ENCODE data around the gene DLG2. TPM values are rescaled to one million over a fixed set of nuclear protein-coding genes. Genes with fewer than 3 reads are reported as not detected.
"Not testable (repeated sequence)": the region's sequence is repeated elsewhere in the genome, so short reads cannot be mapped to it uniquely, and the experiment has no call there.

Gene DLG2
- total RNA-seq, 1 donor from 2014 or later, result 25.3 TPM

DNA sequence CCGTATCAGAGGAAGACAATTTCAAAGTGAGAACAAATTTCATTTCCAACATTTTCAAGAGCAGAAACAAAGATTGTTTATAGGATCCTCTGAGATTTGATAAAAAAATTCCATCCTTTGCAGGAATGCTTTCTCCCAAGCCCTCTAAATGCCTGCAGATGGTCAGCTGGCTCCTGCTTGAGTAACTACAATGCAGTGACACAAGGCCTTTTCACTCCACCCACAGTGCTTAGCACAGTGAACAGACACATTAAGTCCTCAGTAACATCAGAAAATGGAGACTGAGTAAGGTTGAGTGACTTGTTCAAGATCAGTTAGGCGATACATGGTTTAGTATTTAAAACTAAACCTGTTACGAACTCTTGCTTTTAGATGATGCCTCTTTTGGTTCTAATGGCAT lies 1813.8 kb downstream of the DLG2 start:
- peak; percentile 43 for DNase-seq (ENCODE audit: low spot score)

DNA sequence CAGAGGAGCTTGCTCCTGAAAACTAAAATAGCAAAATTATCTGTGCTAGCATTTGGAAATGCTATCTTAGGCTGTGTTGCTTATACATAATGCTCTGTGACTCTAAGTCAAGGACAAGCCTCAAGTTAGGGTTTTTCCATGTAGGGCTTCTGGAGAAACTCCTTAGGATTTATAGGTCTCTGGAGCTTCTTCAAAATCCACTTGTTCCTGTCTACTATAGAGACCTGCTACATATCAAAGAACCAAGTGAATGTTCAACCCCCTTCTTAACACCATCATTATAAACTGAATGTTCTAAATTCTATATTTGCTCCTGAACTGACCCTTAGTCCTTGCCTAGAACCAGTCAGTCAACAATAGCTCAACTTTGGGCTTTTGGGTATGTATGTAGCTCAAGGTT lies 1817.9 kb downstream of the DLG2 start:
- no peak for DNase-seq (ENCODE audit: low spot score)

DNA sequence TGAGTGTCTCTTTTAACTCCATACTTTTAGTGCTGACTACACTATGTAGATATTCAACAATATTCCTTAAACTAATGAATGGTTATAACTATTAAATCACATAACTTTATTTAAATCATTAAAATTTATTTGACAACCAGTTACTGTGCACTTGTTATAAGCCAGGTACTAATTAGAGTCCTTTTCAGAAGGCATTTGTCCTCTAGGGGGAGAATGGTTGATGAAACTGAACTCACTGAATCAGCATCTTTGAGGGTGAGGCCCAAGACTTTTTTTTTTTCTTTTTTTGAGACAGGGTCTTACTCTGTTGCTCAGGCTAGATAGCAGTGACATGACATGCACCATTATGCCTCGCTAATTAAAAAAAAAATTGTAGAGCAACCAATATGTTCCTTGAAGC lies 1825.3 kb downstream of the DLG2 start:
- DNase-seq (ENCODE audit: low spot score), result no peak

DNA sequence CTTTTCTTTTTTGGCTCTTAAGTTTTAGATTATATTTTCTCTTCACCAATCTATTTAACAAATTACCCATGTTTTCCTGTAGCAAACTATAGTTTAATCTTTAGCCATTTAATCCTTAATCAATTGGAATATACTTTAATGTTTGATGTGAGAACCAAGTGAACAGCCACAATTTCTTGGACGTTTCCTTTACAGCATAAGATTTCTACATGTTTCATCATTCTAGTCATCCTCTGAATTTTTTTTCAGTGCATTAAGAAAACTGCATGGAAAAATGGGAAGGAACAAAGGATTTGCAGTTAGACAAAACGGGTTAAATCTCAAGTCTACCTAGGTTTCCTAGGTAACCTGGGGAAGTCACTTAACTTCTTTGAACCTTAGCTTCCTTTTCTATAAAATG lies 1833.8 kb downstream of the DLG2 start:
- no peak for DNase-seq (ENCODE audit: low spot score)

DNA sequence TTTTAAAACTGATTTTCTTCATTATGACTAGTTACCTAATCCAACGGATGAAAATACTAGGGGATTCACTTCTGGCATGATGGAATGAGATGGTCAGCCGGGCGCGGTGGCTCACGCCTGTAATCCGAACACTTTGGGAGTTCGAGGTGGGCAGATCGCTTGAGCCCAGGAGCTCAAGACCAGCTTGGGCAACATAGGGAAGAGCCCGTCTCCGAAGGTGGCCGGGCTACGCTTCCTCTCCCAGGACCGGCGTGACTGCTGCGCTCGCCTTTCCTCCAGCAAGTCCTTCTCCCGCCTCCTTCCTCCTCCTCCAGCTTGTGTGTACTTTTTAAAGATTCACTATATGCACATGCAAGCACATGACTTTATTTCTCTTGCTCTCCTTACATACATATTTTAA lies 1835.6 kb downstream of the DLG2 start:
- DNase-seq (ENCODE audit: low spot score), result no peak

DNA sequence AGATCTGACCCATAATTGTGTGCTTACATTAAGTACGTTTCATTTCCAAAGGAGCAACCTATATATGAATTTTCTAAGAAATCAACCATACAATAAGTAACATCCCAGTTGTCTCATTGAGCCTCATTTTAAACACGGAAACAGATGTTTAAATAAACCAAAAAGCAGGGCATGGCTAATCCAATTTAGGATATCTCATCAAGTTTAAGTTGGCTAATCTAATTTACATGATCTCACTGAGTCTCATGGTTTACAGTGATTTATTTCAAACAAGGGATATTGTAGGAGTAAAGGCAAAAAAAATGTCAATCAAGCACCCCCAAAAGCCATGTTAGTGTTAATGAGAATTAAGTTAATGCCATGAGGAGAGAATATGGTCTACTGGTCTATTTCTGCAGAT lies 1841.2 kb downstream of the DLG2 start:
- DNase-seq (ENCODE audit: low spot score), result no peak

DNA sequence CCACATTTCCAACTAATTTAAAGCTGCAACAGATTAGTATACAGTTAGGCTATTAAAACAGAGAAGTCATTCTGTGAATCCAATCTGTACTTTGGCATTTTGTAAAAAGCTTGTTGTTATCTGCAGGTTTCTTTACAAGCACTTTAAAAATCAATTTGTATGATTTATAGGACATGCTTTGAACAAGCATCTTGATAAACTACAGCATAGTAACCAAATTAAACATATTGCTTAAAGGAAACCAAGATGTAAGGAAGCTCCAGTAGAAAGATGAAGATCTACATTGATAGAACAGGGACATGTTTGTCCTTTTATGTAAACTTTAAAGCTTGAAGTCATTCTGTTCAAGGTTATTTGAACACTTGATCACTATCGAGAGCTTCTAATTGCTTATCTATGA lies 1842.7 kb downstream of the DLG2 start:
- DNase-seq (ENCODE audit: low spot score), result no peak

DNA sequence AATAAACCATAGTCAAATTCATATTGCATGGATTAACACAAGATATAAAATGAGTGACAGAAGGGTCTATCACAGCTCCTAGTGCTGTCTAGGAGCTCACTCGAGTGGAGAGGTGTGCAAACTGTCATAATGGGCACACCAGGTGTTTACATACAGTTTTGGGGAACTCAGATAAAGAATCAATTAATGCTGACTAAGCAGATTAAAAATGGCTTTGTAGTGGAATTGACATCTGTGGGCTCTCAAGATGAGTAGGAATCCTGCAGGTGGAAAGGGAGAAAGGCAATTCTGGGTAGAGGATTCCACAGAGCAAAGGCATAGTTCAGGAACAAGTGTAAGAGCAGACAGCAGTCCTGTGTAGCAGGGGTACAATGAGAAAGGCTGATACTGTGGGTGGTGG lies 1844.8 kb downstream of the DLG2 start:
- DNase-seq (ENCODE audit: low spot score), result no peak

DNA sequence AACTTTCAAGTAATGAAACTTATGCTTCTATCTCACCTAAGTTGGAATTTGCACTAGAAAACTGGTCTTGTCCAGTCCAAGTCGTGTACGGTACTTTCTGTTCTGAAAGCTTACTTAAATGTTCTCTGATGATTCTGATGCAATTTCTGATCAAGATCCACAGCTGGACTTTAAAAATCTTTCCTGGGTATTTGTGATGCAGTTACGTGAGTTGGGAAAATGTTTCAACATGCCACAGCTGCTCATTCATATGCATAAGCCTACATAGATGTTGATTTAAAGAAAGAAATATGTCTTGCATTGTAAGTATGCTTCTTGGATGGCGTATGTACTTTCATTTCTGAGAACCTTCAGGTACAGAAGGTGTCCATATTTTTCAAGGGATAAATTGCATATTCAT lies 1847.3 kb downstream of the DLG2 start:
- DNase-seq (ENCODE audit: low spot score), result no peak

DNA sequence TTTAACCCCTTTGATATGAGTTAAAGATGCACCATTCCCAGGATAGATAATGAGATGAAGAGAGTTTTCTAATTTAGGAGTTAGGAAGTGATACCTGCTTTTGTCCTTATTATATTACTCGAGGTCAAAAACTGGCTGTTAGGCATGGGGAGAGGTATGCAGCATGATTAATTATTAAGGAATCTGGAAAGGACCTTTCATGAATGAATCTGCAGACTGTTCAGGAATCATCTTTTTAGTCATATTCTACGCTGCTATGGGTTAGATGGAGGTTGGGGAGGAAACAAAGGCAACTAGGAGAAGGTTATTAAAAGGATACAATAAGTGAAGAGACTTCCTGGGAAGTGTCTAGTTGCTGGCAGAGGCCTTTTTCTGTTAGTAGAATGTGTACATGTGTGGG lies 1848.5 kb downstream of the DLG2 start:
- DNase-seq (ENCODE audit: low spot score), result no peak

DNA sequence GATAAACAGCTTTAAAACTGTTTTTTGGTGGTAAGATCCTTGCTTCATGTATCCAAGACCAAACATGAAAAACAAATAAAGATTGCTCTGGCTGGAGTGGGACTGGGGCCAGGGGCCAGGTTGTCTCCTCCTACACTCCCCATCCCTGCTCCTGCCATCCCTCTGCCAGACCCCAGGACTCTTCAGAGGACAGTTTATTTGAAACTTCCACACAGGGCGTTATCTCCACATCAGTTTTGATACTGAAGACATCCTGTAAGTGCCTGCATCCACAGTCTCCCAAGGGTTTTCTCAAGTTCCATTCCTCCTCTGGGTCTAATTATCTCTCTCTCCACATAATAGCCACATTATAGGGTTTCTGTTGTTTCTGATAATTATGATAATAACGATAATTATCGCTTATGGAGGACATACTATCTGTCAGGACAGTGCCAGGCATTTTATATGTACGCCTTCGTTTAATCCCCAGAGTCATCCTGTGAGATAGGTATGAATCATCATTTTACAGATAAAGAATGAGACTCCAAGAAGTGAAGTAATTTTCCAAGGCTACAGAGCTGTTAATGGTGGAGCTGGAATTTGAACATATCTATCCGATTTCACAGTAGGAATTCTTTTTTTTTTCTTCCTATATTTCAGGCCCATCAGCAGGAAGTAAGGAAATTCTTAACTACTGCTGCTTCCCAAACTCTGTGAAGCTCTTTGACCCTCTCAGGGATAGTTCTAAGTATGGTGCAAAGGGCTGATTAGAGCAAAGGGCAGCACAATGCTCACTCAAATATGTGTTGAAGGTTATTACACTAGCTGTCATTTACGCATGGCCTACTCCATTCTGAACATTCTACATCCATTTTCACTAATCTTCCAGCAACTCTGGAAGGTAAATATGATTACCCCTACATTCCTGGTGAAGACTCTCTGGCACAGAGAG lies 1852.9 kb downstream of the DLG2 start:
- peak; percentile 42 for DNase-seq (ENCODE audit: low spot score)

DNA sequence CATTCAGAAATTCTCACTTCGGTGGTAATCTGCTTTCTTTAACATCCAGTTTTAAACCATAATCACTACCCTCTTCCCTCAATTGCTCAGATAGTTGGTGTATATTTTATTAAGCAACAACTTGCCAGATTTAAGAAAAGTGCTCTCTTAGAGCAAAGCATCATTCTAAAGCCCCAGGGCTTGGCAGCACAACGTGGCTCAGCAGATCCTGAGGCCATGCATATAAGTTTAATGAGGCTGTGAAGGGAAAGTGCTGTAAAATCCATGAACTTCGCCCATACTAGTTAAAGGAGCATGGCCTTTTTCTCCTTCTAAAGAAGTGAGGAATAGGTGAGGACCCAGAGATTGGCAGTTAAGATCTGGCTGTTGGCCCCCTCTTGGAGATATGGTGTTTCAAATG lies 1858.7 kb downstream of the DLG2 start:
- DNase-seq (ENCODE audit: low spot score), result peak; percentile 4

DNA sequence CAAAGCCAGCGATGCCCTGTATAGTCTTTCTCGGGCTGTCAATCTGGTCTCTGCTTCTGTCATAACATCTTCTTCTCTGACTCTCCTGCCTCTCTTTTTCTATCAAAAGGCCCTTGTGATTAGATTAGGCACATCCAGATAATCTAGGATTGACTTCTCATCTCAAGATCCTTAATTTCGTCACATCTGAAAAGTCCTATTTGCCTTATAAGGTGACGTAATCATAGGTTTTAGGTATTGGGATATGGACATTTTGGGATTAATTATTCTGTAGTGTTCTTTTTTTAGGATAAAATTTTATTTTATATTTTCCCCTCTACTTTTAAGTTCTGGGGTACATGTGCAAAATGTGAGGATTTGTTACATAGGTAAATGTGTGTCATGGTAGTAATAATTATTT lies 1860.2 kb downstream of the DLG2 start:
- DNase-seq (ENCODE audit: low spot score), result no peak

DNA sequence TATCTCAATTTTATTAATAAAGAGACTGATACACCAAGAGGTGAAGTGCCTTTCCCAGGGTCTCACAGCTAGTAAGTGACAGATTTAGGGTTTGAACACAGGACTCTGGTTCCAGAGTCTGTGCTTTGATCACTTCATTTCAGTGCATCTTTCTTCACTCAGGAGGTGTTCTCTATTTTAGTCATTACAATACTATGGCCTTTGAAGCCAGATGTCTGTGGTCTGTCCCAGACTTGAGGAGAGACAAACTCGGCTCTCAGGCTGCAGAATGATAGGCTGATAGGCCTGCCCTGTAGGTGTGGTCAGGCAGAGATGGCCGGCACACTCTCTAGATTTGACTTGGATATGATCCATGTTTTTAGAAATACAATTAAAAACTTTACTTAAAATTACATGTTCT lies 1862.5 kb downstream of the DLG2 start:
- no peak for DNase-seq (ENCODE audit: low spot score)

DNA sequence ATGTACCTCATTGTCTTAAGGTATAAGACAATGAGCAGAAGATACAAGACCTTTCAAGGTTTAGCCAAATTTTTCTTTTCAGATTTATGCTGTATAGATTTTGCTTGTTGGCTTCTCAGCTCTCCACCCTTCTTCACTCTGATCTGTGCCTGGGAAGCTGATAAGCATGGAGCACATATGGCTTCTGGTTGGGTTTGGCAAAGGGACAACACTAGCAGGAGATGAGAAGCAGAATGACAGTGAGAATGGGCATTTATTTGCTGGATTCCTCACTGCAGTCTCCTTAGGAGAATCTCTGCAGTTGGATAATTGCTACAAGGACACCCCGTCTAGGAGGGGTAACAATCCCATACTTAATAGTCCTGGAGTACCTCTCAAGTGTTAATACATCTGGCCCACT lies 1866.2 kb downstream of the DLG2 start:
- no peak for DNase-seq (ENCODE audit: low spot score)

DNA sequence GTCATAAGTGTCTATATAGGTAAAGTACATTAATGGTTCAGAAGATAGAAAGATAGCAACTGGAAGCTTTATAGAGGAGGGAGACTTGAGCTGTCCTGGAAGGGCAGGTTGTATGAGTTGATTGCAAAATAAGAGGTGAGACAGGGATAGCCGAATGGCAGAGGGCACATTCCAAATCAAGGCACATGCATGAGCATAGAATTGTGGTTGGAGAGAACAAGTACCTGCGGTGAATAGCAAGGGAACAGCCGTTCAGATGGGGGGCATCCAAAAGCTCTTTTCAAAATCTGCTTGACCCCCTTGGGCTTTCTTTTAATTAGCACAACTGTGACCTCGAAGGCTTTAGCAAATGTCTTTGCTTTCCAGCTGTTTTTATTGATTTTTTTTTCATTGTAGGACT lies 1868.0 kb downstream of the DLG2 start:
- no peak for DNase-seq (ENCODE audit: low spot score)

DNA sequence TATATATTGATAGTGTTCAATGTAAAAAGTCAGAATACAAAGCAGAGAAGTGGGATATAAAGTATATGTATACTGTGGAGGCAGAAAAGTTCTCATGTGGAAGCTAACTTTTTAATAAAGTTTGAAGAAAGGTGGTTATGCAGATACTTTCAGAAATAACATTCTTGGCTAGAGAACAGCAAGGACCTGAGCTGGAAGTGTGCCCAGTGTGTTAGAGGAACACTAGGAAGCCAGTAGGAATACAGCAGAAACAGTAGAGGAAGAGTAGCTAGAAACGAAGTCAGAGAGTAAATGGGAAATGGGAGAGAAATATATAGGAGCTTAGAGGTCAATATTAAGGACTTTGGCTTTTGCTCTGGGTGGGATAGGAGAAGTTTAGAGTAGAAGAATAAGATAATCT lies 1876.1 kb downstream of the DLG2 start:
- no peak for DNase-seq (ENCODE audit: low spot score)

DNA sequence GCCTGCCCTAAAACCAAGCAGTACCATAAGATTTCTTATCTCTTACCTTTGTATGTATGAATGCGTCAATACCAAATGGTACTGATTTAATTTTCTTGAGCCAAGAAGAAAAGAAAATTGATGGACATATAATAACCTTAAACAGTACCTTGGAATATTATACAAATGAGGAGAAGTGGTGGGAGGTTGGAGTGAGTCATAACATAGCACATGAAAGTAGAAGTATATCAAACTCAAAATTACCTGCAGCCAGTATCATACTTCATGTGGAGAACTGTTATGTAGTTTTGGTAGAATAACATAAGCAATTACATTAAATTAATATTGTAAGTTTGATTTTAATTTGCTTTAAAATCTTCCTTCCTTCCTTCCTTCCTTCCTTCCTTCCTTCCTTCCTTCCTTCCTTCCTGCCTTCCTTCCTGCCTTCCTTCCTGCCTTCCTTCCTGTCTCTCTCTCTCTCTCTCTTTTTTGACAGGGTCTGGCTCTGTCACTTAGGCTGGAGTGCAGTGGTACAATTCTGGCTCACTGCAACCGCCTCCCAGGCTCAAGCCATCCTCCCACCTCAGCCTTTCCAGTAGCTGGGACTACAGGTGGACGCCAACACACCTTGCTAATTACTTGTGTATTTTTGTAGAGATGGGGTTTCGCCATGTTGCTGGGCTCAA lies 1880.1 kb downstream of the DLG2 start:
- DNase-seq (ENCODE audit: low spot score), result no peak

DNA sequence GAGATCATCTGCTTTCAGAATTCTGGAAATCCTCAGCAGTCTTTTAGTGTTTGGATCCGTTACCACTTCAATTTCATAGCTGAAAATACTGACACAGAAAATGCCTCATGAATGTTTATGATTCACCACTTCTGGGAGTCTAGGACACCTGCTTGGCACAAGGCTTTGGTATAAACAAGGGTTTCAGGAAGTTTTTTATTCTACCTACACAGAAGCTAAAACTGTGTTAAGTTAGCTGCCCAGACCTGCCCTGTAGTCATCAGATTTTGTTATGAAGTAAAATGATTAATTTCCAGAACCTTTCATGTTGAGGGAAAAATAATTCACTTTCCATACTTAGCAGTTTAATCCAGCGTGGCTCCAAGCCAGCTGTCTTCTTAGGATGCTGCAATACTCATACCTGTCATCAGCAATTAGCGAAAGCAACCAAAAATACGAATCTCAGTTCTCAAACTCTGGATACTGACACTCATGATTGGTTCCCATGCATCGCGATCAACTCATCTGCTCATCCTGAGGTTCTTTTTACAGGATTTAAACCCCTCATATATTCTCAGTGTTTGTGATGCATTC lies 1882.4 kb downstream of the DLG2 start:
- peak; percentile 5 for DNase-seq (ENCODE audit: low spot score)

DNA sequence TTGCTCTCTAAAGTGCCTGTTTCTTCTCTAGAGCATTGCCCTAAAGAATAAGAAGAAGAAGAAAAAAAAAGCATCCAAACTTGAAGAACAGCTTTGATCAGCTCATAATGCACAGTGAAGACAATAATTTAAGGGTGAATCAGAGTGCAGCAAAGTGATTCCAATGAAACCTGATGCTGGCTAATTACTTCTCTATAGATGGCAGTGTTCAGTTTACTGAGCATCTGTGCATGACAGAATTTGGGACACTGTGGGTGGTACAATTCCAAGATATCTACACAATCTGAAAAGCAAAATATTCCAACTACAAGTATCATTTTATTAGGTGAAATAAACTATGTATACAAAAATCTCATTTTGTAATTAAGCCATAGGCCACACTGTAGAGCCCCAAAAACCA lies 1890.5 kb downstream of the DLG2 start:
- peak; percentile 22 for DNase-seq (ENCODE audit: low spot score)

DNA sequence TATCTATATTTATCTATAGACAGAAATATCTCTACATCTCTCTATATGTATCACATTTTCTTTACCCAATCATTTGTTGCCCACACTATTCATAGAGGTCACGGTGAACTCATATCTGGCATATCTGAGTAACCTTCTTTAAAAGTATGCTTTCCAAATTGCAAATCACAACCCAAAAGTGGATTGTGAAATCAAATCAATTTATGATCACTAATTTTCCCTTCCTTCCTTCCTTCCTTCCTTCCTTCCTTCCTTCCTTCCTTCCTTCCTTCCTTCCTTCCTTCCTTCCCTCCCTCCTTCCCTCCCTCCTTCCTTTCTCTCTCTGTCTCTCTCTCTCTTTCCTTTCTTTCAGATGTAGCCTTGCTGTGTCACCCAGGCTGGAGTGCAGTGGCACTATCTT lies 1893.0 kb downstream of the DLG2 start:
- DNase-seq (ENCODE audit: low spot score), result no peak

DNA sequence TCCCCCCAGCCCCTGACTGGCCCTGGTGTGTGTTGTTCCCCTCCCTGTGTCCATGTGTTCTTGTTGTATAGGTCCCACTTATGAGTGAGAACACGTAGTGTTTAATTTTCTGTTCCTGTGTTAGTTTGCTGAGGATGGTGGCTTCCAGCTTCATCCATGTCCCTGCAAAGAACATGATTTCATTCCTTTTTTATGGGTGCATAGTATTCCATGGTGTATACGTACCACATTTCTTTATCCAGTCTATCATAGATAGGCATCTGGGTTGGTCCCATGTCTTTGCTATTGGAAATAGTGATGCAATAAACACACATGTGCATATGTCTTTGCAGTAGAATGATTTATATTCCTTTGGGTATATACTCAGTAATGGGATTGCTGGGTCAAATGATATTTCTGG lies 1895.9 kb downstream of the DLG2 start:
- not testable (repeated sequence) for DNase-seq (ENCODE audit: low spot score)

DNA sequence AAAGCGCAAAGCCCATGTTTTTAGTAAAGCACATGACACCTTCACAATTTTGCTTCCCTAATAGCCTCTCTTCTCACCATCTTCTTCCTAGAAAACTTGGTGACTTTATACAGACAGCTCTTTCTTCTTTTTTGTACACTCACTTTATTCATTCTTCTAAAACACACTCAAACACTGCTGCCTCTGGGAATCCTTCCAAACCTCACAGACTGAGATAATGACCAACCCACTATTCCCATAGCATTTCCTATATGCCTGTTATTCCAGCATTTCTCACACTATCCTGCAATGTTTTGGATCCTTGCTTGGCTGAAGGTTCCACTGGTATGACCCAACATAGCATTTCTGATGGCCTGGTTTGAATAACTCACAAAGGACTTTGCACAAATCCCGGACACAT lies 1898.9 kb downstream of the DLG2 start:
- DNase-seq (ENCODE audit: low spot score), result peak; percentile 34

All from umbilical cord (tissue), 2 donors.